Activated T-cell treated with anti-CD3 and anti-CD28 coated beads for 4 hours (primary cell): ENCODE results near the gene PRKAR1B.

Source experiments
- DNase-seq: peaks from one replicate; pipeline ENCODE4 v3.0.0-alpha.2; 2020

PRKAR1B gene

DNA sequence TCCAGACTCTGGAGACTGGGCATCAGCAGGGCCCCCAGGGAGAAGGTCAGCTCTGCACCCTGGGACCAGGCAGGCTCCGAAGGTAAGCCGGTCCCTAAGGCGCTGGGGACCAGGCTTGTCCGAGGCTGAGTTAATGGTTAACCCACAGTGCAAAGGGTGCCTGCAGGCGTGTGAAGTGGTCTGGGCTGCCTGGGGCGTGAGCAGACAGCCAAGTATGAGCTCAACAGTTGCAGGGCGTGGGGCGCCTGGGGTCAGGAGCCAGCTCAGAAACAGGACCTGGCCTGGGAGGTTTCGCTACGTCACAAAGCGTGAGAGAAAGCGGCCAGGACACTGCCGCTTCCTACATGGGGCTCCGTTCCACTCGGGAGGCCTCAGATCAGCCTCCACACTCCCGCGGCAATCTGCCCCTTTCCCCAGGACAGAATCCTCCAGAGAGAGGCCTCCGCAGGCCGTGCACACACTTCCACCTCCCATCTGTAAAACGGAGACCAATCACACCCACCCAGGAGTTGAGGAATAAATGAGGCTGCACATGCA is 223.4 kb downstream of the PRKAR1B start:
- no peak for DNase-seq

DNA sequence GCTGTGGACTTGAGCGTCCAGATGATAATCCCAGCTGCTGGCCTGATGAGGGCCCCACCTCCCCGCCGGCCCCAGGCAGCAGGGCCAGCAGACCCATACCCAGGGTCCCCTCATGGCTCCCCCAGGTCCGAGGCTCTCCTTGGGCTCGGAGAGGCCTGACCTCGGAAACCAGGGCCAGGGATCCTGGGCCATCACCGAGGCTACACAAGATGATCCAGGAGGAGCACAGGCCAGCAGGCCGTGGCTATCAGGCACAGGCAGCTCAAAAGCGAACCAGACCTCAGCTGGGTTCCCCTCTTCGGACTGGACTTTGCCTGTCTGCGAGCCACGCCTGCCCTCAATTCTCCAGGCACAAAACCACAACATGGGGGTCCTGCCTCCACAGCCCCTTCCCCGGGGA is 224.8 kb downstream of the PRKAR1B start:
- DNase-seq = no peak

DNA sequence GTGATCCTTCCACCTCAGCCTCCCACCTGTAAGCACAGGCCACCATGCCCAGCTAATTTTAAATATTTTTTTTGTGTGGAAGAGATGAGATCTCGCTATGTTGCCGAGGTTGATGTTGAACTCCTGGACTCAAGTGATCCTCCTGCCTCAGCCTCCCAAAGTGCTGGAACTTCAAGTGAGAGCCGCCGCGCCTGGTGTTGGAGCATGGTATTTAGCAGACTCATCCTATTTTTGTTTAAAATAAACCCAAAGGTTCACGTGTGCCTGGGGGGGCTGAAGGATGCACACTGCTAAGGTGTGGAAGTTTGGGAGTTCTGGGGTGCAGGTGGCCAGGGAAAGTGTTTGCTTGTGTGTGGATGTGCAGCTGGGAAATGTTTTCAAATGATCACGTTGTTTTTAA is 225.6 kb downstream of the PRKAR1B start:
- no peak for DNase-seq

DNA sequence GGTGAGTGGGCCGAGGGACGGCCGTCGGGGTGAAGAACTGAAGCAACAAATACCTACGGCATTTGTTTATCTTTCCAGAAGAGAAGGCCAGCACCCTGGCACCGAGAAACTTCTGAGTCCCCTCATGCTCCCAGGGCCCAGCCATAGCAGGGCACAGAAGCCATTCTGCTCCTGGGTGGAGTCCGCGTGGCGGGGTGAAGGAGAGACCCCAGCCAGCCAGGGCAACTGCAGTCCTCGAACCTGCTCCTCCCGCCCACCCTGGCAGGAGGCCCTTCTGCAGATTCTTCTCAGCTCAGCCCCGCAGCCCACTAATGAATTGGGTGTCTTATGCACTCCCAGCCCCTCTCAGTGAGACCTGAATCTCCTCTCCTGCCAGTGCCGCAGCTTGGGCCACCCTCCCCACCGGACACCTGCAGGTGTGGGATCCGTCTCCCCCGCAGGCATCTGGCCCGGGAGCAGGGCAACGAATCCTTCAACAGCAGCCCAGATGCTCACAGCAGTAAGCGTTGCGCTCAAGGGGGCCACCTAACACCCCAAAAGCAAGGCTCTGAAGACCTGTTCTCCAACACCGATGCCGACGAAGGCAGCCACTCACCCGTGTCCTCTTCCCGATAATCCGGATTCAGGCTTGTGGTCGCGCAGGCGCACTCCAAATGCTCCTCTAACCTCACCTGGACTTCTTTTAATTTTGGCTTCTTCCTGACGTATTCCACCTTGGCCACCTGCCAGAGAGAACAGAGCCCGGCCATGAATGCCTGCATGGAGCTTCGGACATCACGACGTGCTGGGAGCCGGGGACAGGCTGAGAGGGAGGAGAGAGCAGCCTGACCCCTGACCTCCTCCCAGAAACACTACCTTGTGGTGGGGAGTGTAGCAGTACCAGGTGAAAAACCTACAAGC is 226.3 kb downstream of the PRKAR1B start:
- no peak for DNase-seq

DNA sequence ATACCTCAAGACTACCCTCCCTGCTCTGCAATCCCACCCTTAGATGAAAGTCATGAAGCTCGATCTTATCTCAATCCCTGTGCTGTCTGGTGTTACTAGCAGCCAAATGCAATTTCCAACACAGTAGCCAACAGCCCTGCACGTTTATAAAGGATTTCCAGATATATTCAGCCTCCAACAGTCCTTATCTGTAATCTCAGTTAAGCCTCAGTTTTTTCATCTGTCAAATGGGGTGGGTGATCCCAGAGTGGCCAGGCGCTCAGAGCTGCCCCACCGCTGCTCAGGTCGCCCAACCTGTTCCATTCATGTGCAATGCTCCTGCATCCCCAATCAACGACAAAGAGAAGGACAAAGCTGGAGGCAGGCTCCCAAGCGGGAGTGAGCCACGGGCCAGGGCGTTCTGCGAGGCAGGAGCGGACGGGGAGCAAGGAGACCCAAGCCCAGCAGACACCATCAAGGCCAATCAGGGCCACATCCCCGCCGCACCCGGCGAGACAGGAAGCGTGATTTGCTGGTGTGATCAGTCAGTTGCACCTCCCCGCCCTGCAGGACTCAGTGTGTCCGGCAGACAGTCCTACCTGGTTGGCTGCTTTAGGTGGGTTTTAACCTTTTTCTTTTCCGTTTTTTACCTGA is 227.1 kb downstream of the PRKAR1B start:
- no peak for DNase-seq
